ENCODE results near the gene RPRD1B. TPM values are rescaled to one million over a fixed set of nuclear protein-coding genes. Genes with fewer than 3 reads are reported as not detected.

The RPRD1B gene
- total RNA-seq, 4 donors from 2014 or later, result 15.2 to 25.9 (median 23.6) TPM

DNA sequence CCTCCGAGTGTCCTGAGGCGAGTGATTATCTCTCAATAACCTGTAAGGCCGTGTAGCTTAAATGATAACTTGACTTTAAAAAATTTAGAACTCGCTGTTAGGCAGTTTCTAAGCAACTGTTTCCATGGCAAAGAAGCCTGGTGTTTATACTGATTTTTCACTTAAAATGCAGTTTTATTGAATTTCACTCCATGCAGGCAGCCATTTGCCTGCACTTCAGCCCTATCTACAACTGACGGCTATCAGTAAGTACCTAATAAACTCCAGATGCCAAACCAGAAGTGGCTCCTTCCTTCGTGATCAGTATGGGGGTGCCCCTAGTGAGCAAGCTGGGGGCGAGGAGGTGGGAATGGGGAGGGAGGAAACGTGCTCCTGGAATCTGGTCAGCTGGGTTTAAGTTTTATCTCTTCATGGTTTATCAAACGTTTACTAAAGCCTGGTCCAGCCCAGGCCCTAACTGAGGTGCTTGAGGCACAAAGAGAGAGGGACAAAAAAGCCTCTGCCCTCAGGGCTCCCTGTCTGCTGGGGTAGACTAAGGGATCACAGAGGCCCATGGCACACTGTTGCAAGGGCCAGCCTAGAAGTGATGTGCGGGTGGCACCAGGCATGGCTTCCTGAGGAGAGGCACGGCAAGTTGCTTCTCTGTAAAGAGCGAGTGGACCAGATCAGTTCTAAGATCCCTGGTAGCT is 45.8 kb upstream of the RPRD1B start:
- no peak overlapping the region for H3K4me3 ChIP-seq
- WGBS, 2 donors, result 77 to 85% methylated on average over 7 to 9 of the region's 12 CpGs
- DNase-seq, result no peak

DNA sequence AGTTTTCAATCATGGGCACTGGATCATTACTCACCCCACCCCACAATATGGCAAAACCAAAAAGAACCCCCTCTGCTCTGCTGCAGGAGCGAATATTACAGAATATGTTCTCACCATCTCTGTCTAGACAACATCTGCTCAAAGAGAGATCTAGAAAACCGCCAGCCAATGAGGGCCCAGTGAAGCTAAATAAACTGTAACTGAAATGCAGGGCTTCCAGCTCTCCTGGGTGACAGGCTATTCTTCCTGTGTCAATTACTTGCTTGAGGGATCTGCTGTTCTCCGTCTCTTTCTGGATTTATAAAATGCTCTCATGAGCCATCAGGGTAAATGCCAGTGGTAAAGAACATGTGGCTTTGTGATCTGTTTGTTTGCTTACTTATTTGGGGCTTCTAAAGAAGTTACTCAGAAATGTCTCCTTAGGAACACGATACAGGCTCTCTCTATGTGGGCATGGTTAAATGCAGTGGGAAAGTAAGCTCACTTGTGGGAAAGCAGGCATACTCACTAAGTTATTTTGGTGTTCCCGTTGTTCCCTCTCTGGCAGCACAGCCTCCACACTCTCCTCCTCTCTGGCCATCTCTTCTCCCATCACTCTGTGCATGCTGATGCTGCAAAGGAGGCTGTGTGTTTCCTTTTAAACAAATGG is 45.1 kb upstream of the RPRD1B start:
- 84 to 89% methylated on average over 5 of the region's 5 CpGs for WGBS, 2 donors
- DNase-seq, result no peak
- Histone ChIP-seq H3K4me1 (peaks cover under 1 to 77% (median 35%) of the 10 kb centered on the region in 3 donors), H3K36me3 (peaks cover 0 to 43% (median 0%) of the 10 kb centered on the region in 3 donors), H3K27ac (peak overlapping the region in 3 of 4 donors; percentile 49 to 73 (median 63)), H3K4me3 (no peak overlapping the region), H3K9me3 (no peaks in the 10 kb centered on the region), H3K27me3 (no peaks in the 10 kb centered on the region)
- no peak for TF ChIP-seq POLR2A (IDR thresholded peaks at IDR 0.05)
- TF ChIP-seq, protein P1, sequence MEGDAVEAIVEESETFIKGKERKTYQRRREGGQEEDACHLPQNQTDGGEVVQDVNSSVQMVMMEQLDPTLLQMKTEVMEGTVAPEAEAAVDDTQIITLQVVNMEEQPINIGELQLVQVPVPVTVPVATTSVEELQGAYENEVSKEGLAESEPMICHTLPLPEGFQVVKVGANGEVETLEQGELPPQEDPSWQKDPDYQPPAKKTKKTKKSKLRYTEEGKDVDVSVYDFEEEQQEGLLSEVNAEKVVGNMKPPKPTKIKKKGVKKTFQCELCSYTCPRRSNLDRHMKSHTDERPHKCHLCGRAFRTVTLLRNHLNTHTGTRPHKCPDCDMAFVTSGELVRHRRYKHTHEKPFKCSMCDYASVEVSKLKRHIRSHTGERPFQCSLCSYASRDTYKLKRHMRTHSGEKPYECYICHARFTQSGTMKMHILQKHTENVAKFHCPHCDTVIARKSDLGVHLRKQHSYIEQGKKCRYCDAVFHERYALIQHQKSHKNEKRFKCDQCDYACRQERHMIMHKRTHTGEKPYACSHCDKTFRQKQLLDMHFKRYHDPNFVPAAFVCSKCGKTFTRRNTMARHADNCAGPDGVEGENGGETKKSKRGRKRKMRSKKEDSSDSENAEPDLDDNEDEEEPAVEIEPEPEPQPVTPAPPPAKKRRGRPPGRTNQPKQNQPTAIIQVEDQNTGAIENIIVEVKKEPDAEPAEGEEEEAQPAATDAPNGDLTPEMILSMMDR (IDR thresholded peaks at IDR 0.05), result no peak
- intact Hi-C loops (cut with DNase I), result no loop called here

More for the DNA sequence above, 45.8 kb upstream of the RPRD1B start:
- Histone ChIP-seq H3K27ac (peak overlapping the region; percentile 14 to 73 (median 56)), H3K36me3 (peaks cover 0 to 49% (median 0%) of the 10 kb centered on the region in 3 donors), H3K9me3 (no peaks in the 10 kb centered on the region), H3K4me1 (peaks cover 0 to 70% (median 33%) of the 10 kb centered on the region in 3 donors), H3K27me3 (no peaks in the 10 kb centered on the region)
- intact Hi-C loops (cut with DNase I), result no loop called here
- TF ChIP-seq, protein P1 (IDR thresholded peaks at IDR 0.05), result no peak
- TF ChIP-seq POLR2A (IDR thresholded peaks at IDR 0.05), result no peak

DNA sequence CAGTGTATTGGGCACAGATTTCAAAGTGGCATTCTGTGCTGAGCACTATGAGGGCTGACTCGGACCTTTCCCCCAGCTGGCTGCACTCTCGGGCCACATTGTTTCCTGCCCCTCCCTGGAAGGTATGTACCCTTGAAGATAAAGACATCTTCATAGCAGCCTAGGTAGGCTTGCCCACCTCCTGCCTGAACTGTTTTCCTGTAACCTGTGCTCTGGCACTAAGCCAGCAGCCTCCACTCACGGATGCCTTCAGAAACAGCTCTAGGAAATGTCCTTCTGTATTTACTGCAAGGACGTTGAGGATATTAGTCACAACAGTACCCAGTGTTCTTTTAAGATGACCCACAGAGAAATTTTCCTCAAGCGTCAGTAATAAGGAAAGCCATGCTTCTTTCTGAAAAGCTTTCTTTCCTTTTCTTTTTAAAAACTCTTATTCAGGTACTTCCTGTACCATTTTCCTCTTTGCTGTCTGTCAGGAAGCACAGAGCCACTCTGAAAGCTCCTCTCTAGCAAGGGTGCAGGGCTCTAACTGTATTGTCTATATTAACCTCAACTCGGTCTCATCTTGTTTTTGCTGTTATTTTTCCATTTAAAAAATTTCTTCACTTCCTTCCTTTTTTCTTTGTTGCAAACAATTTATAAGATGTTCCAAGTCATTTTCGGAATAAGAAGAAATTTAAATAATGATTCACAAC is 43.8 kb upstream of the RPRD1B start:
- no peak for TF ChIP-seq POLR2A (IDR thresholded peaks at IDR 0.05)
- TF ChIP-seq, protein P1 (IDR thresholded peaks at IDR 0.05), result no peak
- 46 to 63% methylated on average over 7 of the region's 7 CpGs for WGBS, 2 donors
- no peaks in the 10 kb centered on the region for H3K9me3 ChIP-seq
- intact Hi-C loops (cut with DNase I), result loop anchor here (5.0 kb wide), 1 partner anchor 427 kb away; no protein-coding TSS in a partner anchor
- no peaks in the 10 kb centered on the region for H3K27me3 ChIP-seq
- H3K4me3 ChIP-seq, result no peak overlapping the region
- H3K36me3 ChIP-seq, result peaks cover 0 to 55% (median under 1%) of the 10 kb centered on the region in 3 donors
- H3K27ac ChIP-seq, result peak overlapping the region; percentile 10 to 60 (median 37)
- peaks cover 4 to 79% (median 35%) of the 10 kb centered on the region in 3 donors for H3K4me1 ChIP-seq
- no peak for DNase-seq

DNA sequence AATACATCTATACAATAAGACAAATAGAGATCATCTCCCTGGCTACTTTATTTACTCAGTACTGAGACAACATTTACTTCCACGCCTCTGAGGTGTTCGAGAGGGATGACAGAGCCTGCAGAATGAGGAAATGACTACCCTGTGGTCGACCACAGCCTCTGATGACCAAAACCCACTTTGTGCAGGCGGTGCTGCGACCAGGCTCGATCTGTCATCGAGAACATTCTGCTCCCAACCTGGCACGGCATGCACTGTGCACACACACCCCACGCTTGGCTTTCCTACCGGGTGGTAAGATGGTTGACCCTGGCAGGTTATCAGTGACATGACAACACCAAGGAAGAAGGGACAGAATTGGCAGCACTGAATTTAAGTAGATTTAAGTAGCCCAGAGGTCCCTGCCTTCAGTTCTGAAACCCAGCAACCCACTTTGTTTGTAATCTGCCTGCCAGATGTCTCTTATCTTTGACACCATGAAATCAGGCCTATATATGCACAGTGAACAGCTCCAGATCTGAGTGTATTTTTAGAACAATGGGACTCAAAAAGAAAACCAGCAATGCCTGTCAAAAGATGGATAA is 42.9 kb upstream of the RPRD1B start:
- peak; percentile 39 for DNase-seq
- 53 to 57% methylated on average over 5 to 10 of the region's 10 CpGs for WGBS, 2 donors

More for the DNA sequence above, 42.9 kb upstream of the RPRD1B start:
- peak overlapping the region; percentile 10 to 46 (median 32) for H3K27ac ChIP-seq
- no peaks in the 10 kb centered on the region for H3K27me3 ChIP-seq
- no peaks in the 10 kb centered on the region for H3K9me3 ChIP-seq
- intact Hi-C loops (cut with DNase I), result loop anchor here (5.0 kb wide), 1 partner anchor 428 kb away; no protein-coding TSS in a partner anchor
- peaks cover 4 to 78% (median 35%) of the 10 kb centered on the region in 3 donors for H3K4me1 ChIP-seq
- no peak for TF ChIP-seq POLR2A (IDR thresholded peaks at IDR 0.05)
- TF ChIP-seq, protein P1 (IDR thresholded peaks at IDR 0.05), result no peak
- H3K4me3 ChIP-seq, result no peak overlapping the region
- peaks cover 3 to 58% (median 7%) of the 10 kb centered on the region in 3 donors for H3K36me3 ChIP-seq

All from esophagus squamous epithelium (tissue), 5 donors.